ENCODE results near the gene GABPB1. TPM values are rescaled to one million over a fixed set of nuclear protein-coding genes. Genes with fewer than 3 reads are reported as not detected.
"Not testable (repeated sequence)": the region's sequence is repeated elsewhere in the genome, so short reads cannot be mapped to it uniquely, and the experiment has no call there.

GABPB1 gene
- total RNA-seq, 2 donors from 2014 or later, result 13.6 to 15.7 TPM

GRCh38 chr15:50378776-50379175, 23.8 kb upstream of the GABPB1 start:
- intact Hi-C loops (cut with DNase I), result no loop called here
- no peak for DNase-seq

GRCh38 chr15:50377867-50378751, 23.1 kb upstream of the GABPB1 start:
- intact Hi-C loops (cut with DNase I), result no loop called here
- TF ChIP-seq CTCF (IDR thresholded peaks at IDR 0.05), result no peak
- H3K4me3 ChIP-seq, result no peak overlapping the region
- H3K36me3 ChIP-seq, result no peaks in the 10 kb centered on the region
- no peak for DNase-seq
- H3K9me3 ChIP-seq, result no peaks in the 10 kb centered on the region
- no peak overlapping the region for H3K9ac ChIP-seq (ENCODE audit: low read depth in 2 of 2, low read length in 2 of 2)
- H3K27me3 ChIP-seq, result no peaks in the 10 kb centered on the region
- no peak overlapping the region for H3K27ac ChIP-seq
- no peaks in the 10 kb centered on the region for H3K4me1 ChIP-seq

More at GRCh38 chr15:50378776-50379175, 23.8 kb upstream of the GABPB1 start:
- Histone ChIP-seq H3K27me3 (no peaks in the 10 kb centered on the region), H3K9ac (ENCODE audit: low read depth in 2 of 2, low read length in 2 of 2) (no peak overlapping the region), H3K36me3 (no peaks in the 10 kb centered on the region), H3K9me3 (no peaks in the 10 kb centered on the region), H3K4me1 (no peaks in the 10 kb centered on the region), H3K27ac (no peak overlapping the region), H3K4me3 (no peak overlapping the region)
- TF ChIP-seq CTCF (IDR thresholded peaks at IDR 0.05), result no peak

- DNase-seq; H3K4me3 ChIP-seq; H3K9me3 ChIP-seq; intact Hi-C loops (cut with DNase I); H3K36me3 ChIP-seq; H3K4me1 ChIP-seq; H3K27me3 ChIP-seq; H3K9ac ChIP-seq (ENCODE audit: low read depth in 2 of 2, low read length in 2 of 2); H3K27ac ChIP-seq: not testable (repeated sequence)
These were observed 14.6 kb upstream of the GABPB1 start for GRCh38 chr15:50369564-50369963.

- H3K4me3 ChIP-seq, result no peak overlapping the region
- no peaks in the 10 kb centered on the region for H3K27me3 ChIP-seq
- DNase-seq, result no peak
- no peak overlapping the region for H3K27ac ChIP-seq
- intact Hi-C loops (cut with DNase I), result no loop called here
- no peak overlapping the region for H3K9ac ChIP-seq (ENCODE audit: low read depth in 2 of 2, low read length in 2 of 2)
- no peak for TF ChIP-seq CTCF (IDR thresholded peaks at IDR 0.05)
- H3K36me3 ChIP-seq, result no peaks in the 10 kb centered on the region
- no peaks in the 10 kb centered on the region for H3K9me3 ChIP-seq
- H3K4me1 ChIP-seq, result no peaks in the 10 kb centered on the region
These were observed 11.0 kb upstream of the GABPB1 start for GRCh38 chr15:50365971-50366370.

GRCh38 chr15:50365570-50365969, 10.6 kb upstream of the GABPB1 start:
- no peaks in the 10 kb centered on the region for H3K9me3 ChIP-seq
- H3K4me3 ChIP-seq, result no peak overlapping the region
- H3K36me3 ChIP-seq, result no peaks in the 10 kb centered on the region
- intact Hi-C loops (cut with DNase I), result no loop called here
- no peak overlapping the region for H3K27ac ChIP-seq
- no peak overlapping the region for H3K9ac ChIP-seq (ENCODE audit: low read depth in 2 of 2, low read length in 2 of 2)
- TF ChIP-seq CTCF (IDR thresholded peaks at IDR 0.05), result no peak
- H3K4me1 ChIP-seq, result no peaks in the 10 kb centered on the region
- no peak for DNase-seq
- no peaks in the 10 kb centered on the region for H3K27me3 ChIP-seq

- Histone ChIP-seq H3K4me3 (no peak overlapping the region), H3K36me3 (no peaks in the 10 kb centered on the region), H3K27ac (no peak overlapping the region), H3K4me1 (no peaks in the 10 kb centered on the region), H3K27me3 (no peaks in the 10 kb centered on the region), H3K9me3 (no peaks in the 10 kb centered on the region), H3K9ac (ENCODE audit: low read depth in 2 of 2, low read length in 2 of 2) (no peak overlapping the region)
- intact Hi-C loops (cut with DNase I), result no loop called here
- no peak for DNase-seq
- TF ChIP-seq CTCF (IDR thresholded peaks at IDR 0.05), result no peak
These were observed 8.6 kb upstream of the GABPB1 start for GRCh38 chr15:50363612-50364011.

All from colonic mucosa (tissue), 4 donors.